NCI-H82 (cell line): ENCODE results near the gene NKX2-1.
"Not testable (repeated sequence)": the region's sequence is repeated elsewhere in the genome, so short reads cannot be mapped to it uniquely, and the experiment has no call there.

Source experiments
- DNase-seq: peaks from one replicate; lab custom pipeline; 2025; lab: John Stamatoyannopoulos, UW

NKX2-1 gene

DNA sequence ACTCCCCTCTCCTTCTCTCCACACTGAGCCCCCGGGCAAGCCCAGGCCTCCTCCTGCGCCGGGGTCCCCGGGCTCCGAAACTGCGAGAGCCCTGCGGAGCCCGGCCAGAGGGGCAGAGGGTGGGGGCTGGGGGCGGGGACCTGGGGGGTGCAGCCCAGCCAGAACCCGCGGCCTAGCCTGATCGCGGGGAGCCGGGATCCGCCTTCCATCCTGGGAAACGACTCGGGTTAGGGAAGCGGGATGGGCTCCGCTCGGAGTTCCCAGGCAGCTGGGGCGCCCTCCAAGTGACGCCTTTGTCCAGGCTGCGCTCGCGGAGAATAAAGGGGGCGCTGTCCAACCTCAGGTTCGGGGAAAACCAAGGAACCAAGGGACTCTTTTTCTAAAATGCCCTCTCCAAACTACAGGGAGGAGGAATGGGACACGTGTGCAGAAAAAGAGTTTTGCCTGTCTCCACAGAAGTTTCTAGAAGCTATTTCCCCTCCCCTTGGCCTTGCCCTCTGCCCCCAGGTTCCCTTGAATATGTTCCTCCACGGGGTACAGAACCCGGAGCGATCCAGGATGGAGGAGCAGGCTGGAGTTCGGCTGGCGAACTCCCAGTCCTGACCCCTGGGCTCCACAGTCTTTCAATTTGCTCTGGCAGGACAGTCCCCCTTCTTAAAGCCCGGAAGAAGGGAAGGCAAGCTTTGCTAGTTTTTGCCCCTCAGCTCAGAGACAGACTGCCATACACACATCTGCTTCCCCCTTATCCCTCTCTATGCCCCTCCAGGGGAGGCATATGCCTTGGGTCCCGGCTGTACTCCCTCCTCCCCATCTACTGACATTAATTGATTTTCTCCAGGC is 13.9 kb downstream of the NKX2-1 start:
- no peak for DNase-seq

DNA sequence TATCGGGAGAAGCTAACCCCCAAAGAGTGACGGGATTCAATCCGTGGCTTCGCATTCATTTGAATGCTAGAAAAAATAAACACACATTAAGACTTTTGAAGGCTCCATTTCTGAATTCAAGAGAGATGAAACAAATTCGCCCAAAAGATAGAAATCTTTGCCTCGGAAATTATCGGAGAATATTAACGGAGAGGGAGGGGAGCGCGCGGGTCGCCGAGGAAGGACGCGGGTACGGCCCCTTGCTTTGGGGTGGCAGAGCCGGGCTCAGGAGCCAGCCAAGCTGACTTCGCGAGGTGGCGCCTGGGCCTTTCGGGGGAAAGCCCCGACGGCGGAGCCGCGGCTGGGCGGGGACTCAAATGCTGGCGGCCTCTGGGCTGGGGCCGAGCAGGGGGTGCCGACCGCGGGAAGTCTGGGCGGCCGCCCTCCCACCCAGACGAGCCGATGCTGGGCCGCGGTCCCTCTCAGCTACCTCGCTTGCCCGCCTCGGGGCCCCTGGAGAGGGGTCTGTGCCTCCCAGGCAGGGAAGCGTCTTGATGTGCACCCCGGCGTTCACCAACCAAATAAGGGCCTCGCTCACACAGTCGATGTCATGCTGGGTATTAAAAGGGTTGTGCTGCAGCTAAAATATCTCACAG is 14.7 kb downstream of the NKX2-1 start:
- peak; percentile 10 for DNase-seq

DNA sequence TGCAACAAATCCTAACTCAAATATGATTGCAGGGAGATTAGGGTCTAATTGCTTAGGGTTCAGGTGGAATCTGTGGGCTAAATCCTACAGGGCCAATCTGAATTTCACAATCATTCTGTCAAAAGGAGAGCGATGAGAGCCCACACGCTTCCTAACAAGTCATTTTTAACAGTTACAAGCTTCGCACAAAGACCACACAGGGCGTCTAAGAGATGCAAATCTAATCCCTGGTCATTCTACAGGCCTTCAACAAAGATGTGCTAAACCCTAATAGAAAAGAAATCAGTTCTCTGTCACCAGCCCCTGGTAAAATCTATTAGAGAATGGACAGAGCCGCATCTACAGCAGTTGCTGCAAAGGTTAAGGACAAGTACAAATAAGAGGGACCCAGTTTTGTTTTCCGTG is 15.3 kb downstream of the NKX2-1 start:
- DNase-seq, result no peak

DNA sequence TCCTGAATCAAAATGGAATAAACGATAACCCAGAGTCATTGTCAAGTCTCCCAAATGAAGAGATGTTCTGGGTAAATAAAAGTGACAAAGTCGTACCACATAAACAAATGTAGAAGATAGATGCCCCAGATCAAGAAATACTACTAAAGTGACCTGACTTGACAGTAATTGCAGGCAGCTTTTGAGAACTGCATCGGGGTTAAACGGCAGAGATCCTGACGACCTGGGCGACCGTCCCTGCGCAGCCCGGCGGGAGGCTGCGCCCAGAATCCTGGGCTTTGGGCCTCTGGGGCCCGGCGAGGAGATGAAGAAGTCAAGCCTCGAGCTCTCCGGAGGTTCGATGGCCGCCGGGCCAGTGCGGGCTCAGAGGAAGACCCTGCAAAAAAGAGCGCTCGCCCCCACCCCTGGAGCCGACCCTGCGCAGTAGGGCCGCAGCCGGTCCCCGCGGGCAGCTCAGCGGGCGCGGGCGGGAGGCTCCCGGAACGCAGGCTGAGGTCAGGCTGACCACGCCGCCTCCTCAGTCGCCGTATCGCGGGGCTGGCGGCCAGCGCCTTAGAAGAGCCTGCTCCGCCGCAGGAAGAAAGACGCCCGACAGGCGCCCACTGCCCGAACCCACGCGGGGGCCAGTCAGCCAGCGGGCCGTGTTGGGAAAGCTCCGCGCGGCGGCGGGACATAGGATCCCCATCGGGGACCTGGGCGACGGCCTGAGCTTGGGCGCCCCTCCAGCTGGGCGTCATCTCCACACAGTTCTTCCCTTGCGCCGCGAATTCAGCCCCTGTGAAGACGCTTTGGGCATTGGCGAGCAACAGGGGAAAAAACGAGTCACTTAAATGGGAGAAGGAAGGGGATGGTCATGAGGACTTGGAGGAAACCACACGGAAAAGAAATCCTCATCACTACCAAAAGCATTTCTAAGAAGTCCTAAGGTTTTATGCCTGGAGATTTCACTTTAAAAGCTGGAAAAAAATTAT is 16.0 kb downstream of the NKX2-1 start:
- no peak for DNase-seq

DNA sequence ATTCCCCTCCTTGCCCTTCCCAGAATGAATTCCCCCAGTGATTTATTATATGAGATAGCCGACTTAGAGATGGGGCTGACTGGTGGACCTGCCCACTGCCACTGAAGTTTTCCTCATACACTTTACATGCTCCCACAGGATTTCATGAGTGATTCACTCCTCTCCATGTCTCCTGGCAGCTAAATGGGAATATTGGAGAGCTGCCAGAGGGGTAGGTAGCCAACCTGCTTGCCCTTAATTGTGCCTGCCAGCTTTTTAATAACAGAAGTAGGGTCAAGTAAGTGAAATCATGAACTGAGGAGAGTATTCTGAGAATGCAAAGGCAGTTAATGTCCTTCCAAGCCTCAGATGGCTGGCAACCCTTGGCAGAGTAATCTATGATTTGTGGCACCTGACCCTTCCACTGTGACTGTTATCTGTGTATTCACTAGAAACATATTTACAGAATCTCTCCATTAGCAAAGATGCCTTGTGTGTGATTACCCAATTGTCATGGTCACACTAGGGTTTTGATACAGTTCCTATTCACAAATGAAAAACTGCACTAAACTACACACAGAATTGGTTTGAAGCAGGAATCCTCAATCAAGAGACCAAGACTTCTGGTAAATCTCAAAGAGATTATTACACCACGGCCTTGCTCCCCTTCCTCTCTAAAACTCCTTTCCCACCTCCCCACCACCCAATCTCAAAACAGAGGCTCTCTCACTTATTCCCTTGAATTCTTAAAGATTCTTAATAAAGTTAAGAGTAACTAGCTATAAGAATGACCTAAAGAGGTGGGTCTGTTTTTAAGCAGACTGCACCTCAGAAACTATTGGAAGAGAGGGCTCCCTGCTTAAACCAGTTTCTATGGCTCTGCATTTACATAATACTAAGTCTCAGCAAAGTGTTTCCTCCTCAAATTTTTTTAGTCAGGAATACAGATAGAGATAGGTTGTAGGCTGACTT is 17.2 kb downstream of the NKX2-1 start:
- no peak for DNase-seq

DNA sequence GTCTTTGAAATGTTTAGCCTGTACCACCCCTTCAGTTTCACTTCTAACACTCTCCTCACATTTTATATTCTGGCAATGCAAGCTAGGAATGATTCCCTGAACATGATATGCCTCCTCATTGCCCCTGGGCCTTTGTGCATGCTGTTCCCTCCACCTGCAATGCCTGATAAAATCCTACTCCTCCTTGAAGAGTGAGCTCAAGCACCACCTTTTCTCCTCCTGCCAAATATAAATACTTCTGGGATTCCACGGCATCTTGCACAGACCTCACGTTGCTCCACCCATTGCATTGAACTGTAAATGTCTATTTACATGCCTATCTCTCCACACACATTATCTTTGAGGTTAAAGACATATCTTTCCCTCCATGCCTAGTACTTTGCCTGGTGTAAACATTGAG is 21.1 kb downstream of the NKX2-1 start:
- DNase-seq, result no peak

DNA sequence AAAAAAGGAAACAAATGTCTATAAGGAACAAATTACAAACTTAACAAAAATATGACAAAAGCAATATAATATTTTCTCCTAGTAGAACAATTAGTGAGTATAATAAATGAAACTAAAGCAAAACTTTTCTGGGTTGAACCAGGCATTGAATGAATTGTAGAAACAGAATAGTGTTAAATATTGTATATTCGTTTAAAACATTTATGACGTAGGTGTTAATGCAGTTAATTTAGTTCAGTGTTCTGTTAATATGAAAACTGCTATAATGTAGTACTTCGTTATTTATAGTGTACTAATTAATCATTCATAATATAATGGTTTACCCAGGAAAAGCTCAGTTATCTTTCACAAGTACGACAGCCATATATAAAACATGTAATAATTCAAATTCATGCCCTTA is 23.7 kb downstream of the NKX2-1 start:
- DNase-seq, result no peak

DNA sequence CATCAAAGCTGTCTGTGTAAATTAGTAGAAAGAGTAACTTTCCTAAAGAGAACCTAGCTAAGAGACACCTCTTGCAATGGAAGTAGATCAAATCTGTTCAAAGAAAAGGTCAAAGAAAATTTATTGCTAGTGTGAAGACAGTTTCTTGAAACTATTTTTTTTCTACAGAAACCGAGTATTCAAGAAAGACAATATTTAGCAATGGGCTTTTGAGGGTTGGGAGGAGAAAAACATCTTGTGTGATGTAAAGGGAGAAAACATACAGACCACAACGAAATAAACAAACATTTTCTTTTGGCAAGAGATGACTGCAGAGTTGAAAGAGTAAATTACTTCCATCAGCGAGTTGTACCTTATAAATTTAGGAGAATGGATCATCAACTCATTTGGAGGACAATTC is 24.4 kb downstream of the NKX2-1 start:
- DNase-seq, result no peak

DNA sequence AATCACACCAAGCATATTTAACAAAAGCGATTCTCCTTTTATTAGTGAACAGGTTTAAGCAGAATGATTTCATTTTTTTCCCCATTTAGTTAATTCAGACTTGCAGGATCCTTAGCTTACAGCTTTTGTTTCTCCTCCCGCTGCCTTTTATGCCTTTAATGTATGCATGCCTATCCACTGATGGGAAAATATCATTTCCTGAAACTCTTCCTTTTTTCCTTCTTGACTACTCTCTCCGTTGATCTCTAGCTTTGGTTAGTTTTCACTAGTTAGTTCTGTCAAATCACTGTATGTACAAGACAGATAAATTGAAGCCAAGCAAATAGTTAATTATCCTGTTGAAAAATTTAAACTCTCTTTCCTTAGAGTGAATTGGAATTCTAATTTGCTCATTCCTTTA is 26.3 kb downstream of the NKX2-1 start:
- no peak for DNase-seq

DNA sequence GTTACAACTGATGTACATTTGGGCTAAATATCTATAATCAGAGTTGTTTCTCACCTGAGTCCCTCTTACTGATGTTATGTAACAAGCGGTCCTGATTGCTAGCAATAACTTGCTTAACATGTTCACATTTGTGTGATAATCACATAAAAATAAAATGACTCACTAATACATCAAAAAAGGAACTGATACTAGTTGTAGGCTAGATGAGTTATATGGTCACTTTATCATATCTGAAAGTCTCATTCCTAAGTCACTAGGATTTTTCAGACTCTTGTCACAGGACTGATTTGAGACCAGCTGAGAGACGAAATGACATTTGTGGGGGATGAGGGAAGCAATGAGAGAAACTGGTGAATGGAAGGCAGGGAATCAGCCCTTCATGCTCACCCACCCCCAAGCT is 34.3 kb downstream of the NKX2-1 start:
- no peak for DNase-seq

DNA sequence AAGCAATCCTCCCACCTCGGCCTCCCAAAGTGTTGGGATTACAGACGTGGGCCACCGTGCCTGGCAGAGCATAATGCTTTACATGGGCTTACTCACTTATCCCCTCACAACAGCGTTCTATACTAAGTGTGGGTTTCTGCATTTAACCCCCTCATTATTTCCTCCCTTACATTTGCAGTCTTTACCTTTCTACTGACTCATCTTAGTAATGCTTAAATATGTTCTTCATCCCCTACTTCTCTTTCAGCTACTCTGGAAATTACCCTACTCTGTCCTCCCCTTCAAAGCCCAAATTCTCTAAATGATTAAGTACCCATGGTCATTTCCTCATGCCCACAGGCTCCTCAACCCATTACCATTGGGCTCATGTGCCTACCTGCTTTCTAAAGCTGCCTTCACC is 40.7 kb downstream of the NKX2-1 start:
- no peak for DNase-seq

DNA sequence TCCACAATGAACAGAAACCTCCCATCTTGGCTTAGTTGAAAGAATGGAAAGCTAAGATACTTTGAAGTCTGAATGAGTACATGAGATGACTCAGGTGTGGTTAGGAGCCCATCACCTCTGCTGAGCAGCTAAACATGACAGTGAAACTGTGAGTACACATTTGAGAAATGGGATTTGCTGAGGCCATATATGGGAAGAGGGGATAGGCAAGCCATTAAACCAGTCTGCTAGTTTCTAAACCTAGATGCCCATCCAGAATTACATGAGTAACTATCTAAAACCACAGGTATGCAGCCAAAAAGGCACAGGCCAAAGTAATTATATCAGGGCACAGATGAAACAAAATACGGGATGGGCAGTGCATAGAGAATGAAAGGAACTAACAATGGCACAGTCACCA is 41.2 kb downstream of the NKX2-1 start:
- DNase-seq, result no peak

DNA sequence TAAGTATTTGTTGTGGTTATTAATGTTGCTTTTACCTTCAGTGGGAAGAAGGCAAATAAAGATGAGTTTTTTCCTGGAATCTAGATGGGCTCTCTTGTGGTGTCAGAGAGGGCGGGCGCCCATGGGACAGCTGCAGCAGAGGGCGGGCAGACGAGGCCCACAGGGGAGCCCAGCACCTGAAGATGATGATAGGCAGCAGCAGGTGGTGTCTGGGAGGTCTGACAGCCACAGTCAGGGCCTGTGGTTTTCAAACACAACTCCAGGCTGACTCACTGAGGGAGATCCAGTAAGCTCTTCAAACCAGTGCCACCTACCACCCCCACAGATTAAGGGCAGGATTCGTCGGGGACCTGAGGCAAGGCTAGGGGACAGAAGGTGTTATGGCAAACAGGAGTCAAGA is 42.8 kb downstream of the NKX2-1 start:
- DNase-seq, result no peak

DNA sequence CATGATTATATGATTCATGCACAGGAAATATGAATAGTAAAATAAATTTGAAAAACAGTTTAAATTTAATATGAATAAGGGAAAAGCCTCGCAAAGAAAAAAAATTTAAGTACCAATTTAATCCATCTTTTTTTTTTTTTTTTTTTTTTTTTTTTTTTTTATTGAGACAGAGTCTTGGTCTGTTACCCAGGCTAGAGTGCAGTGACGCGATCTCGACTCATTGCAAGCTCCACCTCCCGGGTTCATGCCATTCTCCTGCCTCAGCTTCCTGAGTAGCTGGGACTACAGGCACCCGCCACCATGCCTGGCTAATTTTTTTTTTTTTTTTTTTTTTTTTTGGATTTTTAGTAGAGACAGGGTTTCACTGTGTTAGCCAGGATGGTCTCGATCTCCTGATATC is 44.0 kb downstream of the NKX2-1 start:
- not testable (repeated sequence) for DNase-seq

DNA sequence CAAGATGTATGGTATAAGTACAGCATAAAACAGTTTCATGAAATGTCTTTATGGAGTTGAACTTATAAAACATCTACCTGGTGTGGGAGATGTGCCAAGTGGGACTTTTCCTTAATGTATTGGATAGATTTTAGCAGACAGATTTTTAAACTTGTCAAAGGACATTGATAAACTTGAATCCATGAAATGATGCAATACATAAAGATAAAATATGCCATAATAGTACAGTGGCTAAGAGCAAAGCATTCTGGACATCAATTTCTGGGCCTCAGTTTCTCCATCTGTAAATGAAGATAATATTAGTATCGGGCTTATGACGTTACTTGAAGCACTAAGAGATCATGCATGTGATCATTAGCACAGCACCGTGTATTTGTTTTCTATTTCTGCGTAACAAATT is 45.4 kb downstream of the NKX2-1 start:
- no peak for DNase-seq

DNA sequence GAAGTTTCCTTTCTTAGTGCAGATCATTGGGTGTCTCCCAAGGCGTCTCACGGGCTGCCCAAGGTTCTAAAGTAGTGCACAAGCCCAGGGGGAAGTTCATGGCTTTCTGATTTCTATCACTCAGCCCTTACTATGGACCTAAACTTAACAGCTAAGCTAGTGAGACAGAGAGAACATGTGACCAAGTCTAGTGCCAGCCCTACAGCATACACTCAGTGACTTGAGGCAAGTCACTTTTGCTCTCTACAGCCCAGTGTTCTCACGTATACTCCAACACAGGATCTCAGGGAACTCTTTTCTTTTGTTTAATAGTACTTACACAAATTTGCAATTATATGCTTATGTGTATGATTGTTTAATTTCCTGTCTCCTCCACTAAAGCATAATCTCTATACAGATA is 48.6 kb downstream of the NKX2-1 start:
- no peak for DNase-seq

DNA sequence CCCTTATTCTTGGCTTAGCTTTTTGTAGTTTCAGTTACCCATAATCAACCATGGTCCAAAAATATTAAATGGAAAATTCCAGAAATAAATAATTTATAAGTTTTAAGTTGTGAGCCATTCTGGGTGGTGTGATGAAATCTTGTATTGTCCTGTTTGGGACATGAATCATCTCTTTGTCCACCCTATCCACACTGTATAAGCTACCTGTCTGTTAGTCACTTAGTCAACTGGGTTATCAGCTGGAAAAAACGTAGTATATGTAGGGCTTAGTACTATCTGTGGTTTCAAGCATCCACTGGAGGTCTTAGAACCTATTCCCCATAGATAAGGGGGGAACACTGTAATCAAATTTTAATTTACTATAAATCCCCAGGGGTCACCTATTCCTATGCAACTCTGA is 52.7 kb downstream of the NKX2-1 start:
- no peak for DNase-seq
